Lower leg skin (tissue), 3 donors: ENCODE data around the gene PPM1N.

Experiments used
- POLR2A ChIP-seq, 2 donors: fragments of 450-650 bp; IDR thresholded peaks; one replicate each; pipeline ENCODE4 v1.6.1; 2016 to 2017; ENCODE audit warnings: antibody characterized with exemption in 2 of 2, mild to moderate bottlenecking in 1 of 2, moderate library complexity in 1 of 2
- TF ChIP-seq, protein P1 (sequence below), 3 donors: fragments of 450-650 bp; IDR thresholded peaks; one replicate each; pipeline ENCODE4 v1.5.1; 2016; ENCODE audit warnings: antibody characterized with exemption in 3 of 3, mild to moderate bottlenecking in 3 of 3, moderate library complexity in 2 of 3

GRCh38 chr19:45492137-45492626 lies 6.1 kb upstream of the PPM1N start:
- TF ChIP-seq, protein P1, sequence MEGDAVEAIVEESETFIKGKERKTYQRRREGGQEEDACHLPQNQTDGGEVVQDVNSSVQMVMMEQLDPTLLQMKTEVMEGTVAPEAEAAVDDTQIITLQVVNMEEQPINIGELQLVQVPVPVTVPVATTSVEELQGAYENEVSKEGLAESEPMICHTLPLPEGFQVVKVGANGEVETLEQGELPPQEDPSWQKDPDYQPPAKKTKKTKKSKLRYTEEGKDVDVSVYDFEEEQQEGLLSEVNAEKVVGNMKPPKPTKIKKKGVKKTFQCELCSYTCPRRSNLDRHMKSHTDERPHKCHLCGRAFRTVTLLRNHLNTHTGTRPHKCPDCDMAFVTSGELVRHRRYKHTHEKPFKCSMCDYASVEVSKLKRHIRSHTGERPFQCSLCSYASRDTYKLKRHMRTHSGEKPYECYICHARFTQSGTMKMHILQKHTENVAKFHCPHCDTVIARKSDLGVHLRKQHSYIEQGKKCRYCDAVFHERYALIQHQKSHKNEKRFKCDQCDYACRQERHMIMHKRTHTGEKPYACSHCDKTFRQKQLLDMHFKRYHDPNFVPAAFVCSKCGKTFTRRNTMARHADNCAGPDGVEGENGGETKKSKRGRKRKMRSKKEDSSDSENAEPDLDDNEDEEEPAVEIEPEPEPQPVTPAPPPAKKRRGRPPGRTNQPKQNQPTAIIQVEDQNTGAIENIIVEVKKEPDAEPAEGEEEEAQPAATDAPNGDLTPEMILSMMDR (IDR thresholded peaks at IDR 0.05), result no peak
- TF ChIP-seq POLR2A (IDR thresholded peaks at IDR 0.05), result no peak
